Measurements from ENCODE around the gene DBT. TPM values are rescaled to one million over a fixed set of nuclear protein-coding genes. Genes with fewer than 3 reads are reported as not detected.

The DBT gene
- total RNA-seq, 4 donors from 2014 or later = 1.8 to 7.6 (median 4.9) TPM

GRCh38 chr1:100232156-100232555 lies 17.5 kb downstream of the DBT start:
- DNase-seq = no peak
- H3K27ac ChIP-seq = no peak overlapping the region
- no peaks in the 10 kb centered on the region for H3K27me3 ChIP-seq
- H3K4me3 ChIP-seq = no peak overlapping the region
- H3K36me3 ChIP-seq = peaks cover 0 to 23% (median 6%) of the 10 kb centered on the region in 4 donors
- intact Hi-C loops (cut with DNase I; ENCODE audit: low total_unique reads) (no loop called here), in situ Hi-C loops (cut with MboI; ENCODE audit: low pct_ligation_motif_present in 1 of 4, low pct_unique_long_range_greater_than_20kb in 1 of 4, low sequenced_read_pairs in 3 of 4) (no loop called here)
- no peak for TF ChIP-seq EP300 (IDR thresholded peaks at IDR 0.05; ENCODE audit: low read depth)
- TF ChIP-seq CTCF (IDR thresholded peaks at IDR 0.05) = no peak
- no peak for TF ChIP-seq POLR2A (IDR thresholded peaks at IDR 0.05)
- TF ChIP-seq POLR2AphosphoS5 (IDR thresholded peaks at IDR 0.05) = no peak
- H3K4me1 ChIP-seq = no peaks in the 10 kb centered on the region
- H3K9me3 ChIP-seq = no peaks in the 10 kb centered on the region
- 100% methylated on average over 1 of the region's 1 CpG; no CpG with 5 or more reads in 1 of the 2 donors for WGBS, 2 donors (ENCODE audit: low coverage in 1 of 2)

- in situ Hi-C loops (cut with MboI; ENCODE audit: low pct_ligation_motif_present in 1 of 4, low pct_unique_long_range_greater_than_20kb in 1 of 4, low sequenced_read_pairs in 3 of 4) (no loop called here), intact Hi-C loops (cut with DNase I; ENCODE audit: low total_unique reads) (no loop called here)
- H3K36me3 ChIP-seq = peaks cover 0 to 18% (median 6%) of the 10 kb centered on the region in 4 donors
- WGBS, 2 donors (ENCODE audit: low coverage in 1 of 2) = 96 to 100% methylated on average over 2 of the region's 2 CpGs
- TF ChIP-seq POLR2AphosphoS5 (IDR thresholded peaks at IDR 0.05) (no peak), POLR2A (IDR thresholded peaks at IDR 0.05) (no peak), EP300 (IDR thresholded peaks at IDR 0.05; ENCODE audit: low read depth) (no peak), CTCF (IDR thresholded peaks at IDR 0.05) (no peak)
- H3K4me1 ChIP-seq = no peaks in the 10 kb centered on the region
- H3K9me3 ChIP-seq = no peaks in the 10 kb centered on the region
- no peak overlapping the region for H3K4me3 ChIP-seq
- DNase-seq = no peak
- H3K27me3 ChIP-seq = no peaks in the 10 kb centered on the region
- H3K27ac ChIP-seq = no peak overlapping the region
Observed at GRCh38 chr1:100231721-100232120, 17.9 kb downstream of the DBT start.

GRCh38 chr1:100230765-100231164 lies 18.9 kb downstream of the DBT start:
- intact Hi-C loops (cut with DNase I; ENCODE audit: low total_unique reads) (no loop called here), in situ Hi-C loops (cut with MboI; ENCODE audit: low pct_ligation_motif_present in 1 of 4, low pct_unique_long_range_greater_than_20kb in 1 of 4, low sequenced_read_pairs in 3 of 4) (no loop called here)
- DNase-seq = no peak
- H3K36me3 ChIP-seq = peaks cover 0 to 13% (median 6%) of the 10 kb centered on the region in 4 donors
- no peaks in the 10 kb centered on the region for H3K9me3 ChIP-seq
- no peak overlapping the region for H3K4me3 ChIP-seq
- TF ChIP-seq CTCF (IDR thresholded peaks at IDR 0.05) = no peak
- H3K4me1 ChIP-seq = no peaks in the 10 kb centered on the region
- 58 to 80% methylated on average over 2 of the region's 2 CpGs for whole genome bisulfite sequencing, 2 donors (ENCODE audit: low coverage in 1 of 2)
- no peaks in the 10 kb centered on the region for H3K27me3 ChIP-seq
- no peak overlapping the region for H3K27ac ChIP-seq

GRCh38 chr1:100229681-100230443 lies 19.8 kb downstream of the DBT start:
- Histone ChIP-seq H3K27me3 (no peaks in the 10 kb centered on the region), H3K4me1 (no peaks in the 10 kb centered on the region), H3K27ac (no peak overlapping the region), H3K4me3 (no peak overlapping the region), H3K36me3 (peaks cover 0 to 12% (median 6%) of the 10 kb centered on the region in 4 donors), H3K9me3 (no peaks in the 10 kb centered on the region)
- no peak for DNase-seq
- in situ Hi-C loops (cut with MboI; ENCODE audit: low pct_ligation_motif_present in 1 of 4, low pct_unique_long_range_greater_than_20kb in 1 of 4, low sequenced_read_pairs in 3 of 4) = no loop called here
- 79 to 94% methylated on average over 4 of the region's 4 CpGs for WGBS, 2 donors (ENCODE audit: low coverage in 1 of 2)
- intact Hi-C loops (cut with DNase I; ENCODE audit: low total_unique reads) = no loop called here
- TF ChIP-seq POLR2A (IDR thresholded peaks at IDR 0.05) = no peak
- TF ChIP-seq POLR2AphosphoS5 (IDR thresholded peaks at IDR 0.05) = no peak
- TF ChIP-seq EP300 (IDR thresholded peaks at IDR 0.05; ENCODE audit: low read depth) = no peak
- no peak for TF ChIP-seq CTCF (IDR thresholded peaks at IDR 0.05)
